ENCODE results near the gene CDK5RAP3.

The CDK5RAP3 gene

GRCh38 chr17:47949197-47949759, 21.6 kb upstream of the CDK5RAP3 start:
- no peak for DNase-seq

- DNase-seq: no peak
Measured at GRCh38 chr17:47949946-47950345, 21.0 kb upstream of the CDK5RAP3 start.

- DNase-seq: no peak
Measured at GRCh38 chr17:47950448-47950847, 20.5 kb upstream of the CDK5RAP3 start.

- DNase-seq: no peak
Measured at GRCh38 chr17:47952171-47953021, 18.5 kb upstream of the CDK5RAP3 start.

GRCh38 chr17:47953909-47954308, 17.0 kb upstream of the CDK5RAP3 start:
- DNase-seq: no peak

GRCh38 chr17:47955497-47956461, 15.1 kb upstream of the CDK5RAP3 start:
- DNase-seq: no peak

- no peak for DNase-seq
Measured at GRCh38 chr17:47956791-47957590, 13.9 kb upstream of the CDK5RAP3 start.

GRCh38 chr17:47957591-47958490, 13.1 kb upstream of the CDK5RAP3 start, which contains the start of gene PRR15L:
PRR15L (minus strand) TSS chr17:47957883; CDS start chr17:47953234, 4,649 bp downstream.
- no peak for DNase-seq

- no peak for DNase-seq
Measured at GRCh38 chr17:47959825-47960655, 10.9 kb upstream of the CDK5RAP3 start.

GRCh38 chr17:47961406-47961805, 9.5 kb upstream of the CDK5RAP3 start:
- no peak for DNase-seq

GRCh38 chr17:47962901-47963300, 8.0 kb upstream of the CDK5RAP3 start:
- no peak for DNase-seq

GRCh38 chr17:47964856-47965255, 6.1 kb upstream of the CDK5RAP3 start:
- DNase-seq: no peak

GRCh38 chr17:47966079-47966519, 4.8 kb upstream of the CDK5RAP3 start:
- no peak for DNase-seq

- no peak for DNase-seq
Measured at GRCh38 chr17:47967607-47968252, 3.2 kb upstream of the CDK5RAP3 start.

GRCh38 chr17:47968836-47969235, 2.1 kb upstream of the CDK5RAP3 start:
- no peak for DNase-seq

GRCh38 chr17:47969930-47970724, 786 bp upstream of the CDK5RAP3 start:
- no peak for DNase-seq

- no peak for DNase-seq
Measured at GRCh38 chr17:47973541-47973940, 2.6 kb downstream of the CDK5RAP3 start.

GRCh38 chr17:47975189-47975822, 4.4 kb downstream of the CDK5RAP3 start:
- no peak for DNase-seq

Data from KG1 (cell line).